Endothelial cell of hepatic sinusoid (primary cell): Measurements from ENCODE around the gene SELENOM.

Experiments used
- in situ Hi-C: cut with HindIII; loops from 2 replicates; pipeline ENCODE4 v1.10.0; 2017; ENCODE audit warnings: low sequenced_read_pairs

The SELENOM gene, protein sequence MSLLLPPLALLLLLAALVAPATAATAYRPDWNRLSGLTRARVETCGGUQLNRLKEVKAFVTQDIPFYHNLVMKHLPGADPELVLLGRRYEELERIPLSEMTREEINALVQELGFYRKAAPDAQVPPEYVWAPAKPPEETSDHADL

DNA sequence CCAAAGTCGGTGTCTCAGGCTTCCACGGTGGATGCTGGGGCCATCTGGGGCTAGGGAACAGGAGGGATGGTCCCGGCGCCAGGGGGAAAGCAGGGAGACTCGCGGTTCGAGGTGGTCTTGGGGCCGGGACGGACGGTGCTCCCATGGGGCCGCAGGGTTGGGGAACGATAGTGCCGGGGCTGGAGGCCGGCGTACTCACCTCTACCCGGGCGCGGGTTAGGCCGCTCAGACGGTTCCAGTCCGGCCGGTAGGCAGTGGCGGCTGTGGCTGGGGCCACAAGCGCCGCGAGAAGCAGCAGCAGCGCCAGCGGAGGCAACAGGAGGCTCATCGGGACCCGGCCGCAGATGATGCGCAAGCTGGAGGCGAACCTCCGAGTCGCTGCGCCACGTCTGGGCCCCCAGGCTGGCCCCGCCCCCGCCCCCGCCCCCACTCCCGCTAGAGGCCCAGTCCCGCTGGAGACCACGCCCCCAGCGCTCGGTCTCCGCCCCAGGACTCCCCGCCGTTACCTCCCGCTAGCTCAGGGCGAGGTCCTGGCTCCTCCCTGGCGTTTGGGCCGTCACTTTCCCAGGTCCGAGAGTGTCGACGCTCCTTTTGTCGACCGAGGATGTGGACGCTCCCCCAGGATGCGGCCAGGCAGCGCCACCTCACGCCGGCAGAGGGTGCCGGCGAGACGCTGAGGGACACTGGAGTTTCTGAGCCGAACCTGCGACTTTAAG lies at the start of gene SELENOM:
Gene SELENOM, minus strand, starts transcription at position 391 of the 716 bp plus-strand sequence. Its CDS starts 63 bp downstream, at position 328.
- in situ Hi-C loops: no loop called here

DNA sequence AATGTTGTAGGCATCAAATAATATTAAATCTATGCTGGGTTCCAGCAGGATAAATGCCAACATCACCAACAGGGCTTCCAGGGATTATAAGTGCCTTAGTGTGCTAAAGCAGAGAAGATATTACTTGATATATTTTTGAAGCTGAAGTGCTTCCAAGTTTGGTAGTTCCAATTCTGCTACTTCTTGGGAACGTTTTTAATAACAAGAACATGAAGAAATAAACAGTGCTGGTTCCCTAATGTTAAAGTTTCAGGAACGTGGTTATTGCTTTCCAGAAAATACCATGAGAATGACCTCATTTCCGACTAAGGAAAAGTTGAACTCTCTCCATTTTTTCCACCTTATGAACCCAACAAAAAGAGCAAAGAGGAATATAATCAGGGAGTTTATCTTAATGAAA lies 48.1 kb upstream of the SELENOM start:
- in situ Hi-C loops: no loop called here

DNA sequence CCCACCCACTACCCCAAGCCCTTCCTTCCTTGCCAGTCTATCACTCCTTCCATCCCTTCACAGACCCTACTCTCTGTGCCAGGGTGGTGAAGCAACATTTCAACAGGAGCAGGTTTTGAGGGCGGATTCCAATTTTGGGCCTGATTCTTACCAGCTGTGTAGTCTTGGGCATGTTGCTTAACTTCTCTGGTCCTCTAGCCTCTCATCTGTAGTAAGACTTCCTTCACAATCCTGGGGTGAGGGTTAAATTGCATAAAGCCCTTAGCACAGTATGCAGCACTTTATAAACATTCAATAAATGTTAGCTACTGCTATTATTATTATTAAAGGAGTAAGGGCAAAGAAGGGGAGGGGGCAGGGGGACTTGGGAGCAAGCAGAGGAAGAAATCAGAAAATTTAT lies 47.6 kb upstream of the SELENOM start:
- in situ Hi-C loops: no loop called here

DNA sequence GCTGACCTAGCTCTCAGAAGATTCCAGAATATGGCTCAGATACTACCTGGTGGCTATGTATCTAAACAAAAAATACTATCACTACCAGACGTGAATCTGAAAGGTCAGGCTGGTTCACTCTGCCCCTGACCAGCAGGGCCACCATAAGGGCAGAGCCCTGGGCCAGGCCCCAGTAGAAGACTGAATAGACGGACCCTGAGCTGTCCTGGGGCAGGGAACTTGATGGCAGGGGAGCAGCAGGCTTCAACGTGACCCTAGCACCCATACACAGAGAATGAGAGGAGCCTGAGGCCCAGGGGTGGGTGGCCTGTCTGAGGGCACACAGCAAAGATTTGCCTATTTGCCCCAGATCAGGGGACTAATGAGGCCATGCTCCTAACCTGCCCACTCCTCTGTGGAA lies 46.0 kb upstream of the SELENOM start:
- in situ Hi-C loops: no loop called here

DNA sequence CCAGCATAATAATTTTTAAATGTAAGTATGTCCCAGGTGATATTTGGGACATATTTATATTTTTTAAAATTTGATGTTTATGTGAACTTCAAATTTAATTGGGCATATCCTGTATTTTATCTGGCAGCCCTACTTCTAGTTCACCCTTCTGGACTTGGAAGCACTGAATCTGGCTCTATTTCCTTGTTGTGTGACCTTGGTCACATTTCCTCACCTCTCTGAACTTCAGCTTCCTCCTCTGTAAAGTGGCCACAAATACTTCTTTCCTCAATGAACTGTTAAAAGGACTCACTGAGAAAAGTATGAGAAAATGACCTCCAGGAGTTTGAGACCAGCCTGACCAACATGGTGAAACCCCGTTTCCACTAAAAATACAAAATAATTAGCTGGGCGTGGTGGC lies 44.5 kb upstream of the SELENOM start:
- in situ Hi-C loops: no loop called here

DNA sequence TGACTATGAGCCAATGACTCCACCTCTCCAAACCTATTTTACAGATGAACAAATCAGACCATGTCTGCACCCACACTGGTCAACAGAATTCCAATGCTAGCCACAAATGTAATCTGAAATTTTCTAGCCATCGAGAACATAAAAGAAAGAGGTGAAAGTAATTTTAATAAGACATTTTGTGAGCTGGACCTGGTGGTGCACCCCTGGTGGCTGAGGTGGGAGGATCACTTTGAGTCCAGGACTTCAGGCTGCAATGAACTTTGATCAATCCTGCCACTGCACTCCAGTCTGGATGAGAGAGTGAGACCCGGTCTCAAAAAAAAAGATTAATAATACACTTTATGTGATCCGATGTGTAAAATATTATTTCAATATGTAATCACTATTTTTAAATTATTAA lies 43.2 kb upstream of the SELENOM start:
- in situ Hi-C loops: no loop called here

DNA sequence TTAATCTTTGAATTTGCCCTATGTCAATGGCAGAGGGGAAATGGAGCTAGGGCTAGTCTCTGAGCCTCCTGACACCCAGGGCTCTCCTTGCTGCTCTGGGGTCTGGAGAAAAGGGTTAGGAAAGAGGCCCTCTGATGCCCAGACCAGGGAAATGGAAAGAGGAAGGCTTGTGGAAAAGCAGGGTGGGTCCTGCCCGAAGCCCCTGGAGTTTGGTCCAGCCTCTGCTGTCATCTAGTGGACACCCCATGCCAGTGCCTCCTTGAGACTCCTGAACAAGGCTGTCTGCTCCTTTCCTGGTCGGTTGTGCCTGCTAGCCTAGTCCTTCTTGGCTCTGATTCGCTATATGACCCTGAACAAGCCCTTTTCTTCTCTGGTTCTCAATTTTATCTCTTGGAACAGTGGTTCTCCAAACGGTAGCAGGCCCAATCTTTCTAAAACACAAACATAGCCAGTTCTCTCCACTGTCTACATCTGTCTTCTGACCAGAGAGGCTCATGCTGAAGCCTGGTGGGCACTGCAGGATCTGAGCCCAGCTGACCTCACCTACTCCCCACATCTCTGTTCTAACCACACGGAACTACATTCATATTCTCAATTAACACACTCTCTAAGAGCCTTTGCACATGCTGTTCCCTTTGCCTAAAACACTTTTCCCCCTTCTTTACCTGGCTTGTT lies 41.7 kb upstream of the SELENOM start:
- in situ Hi-C loops: no loop called here

DNA sequence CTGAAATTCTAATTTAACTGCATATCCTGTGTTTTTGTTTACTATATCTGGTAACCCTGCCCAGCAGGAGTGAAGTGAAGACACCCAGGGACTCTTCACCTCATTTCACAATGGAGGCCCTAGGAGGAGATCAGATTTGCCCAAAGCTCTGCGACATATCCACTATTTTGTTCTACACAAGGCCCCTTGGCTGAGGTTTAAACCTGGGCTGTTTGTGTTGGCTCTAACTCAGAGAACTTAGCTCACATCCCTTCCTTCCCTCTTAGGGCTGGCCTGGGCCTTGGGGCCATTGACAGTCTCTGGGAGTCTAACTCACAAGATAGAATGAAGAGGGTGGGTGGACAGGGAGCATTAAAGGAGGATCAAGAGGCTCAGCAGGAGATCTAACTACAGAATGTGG lies 41.1 kb upstream of the SELENOM start:
- in situ Hi-C loops: no loop called here

DNA sequence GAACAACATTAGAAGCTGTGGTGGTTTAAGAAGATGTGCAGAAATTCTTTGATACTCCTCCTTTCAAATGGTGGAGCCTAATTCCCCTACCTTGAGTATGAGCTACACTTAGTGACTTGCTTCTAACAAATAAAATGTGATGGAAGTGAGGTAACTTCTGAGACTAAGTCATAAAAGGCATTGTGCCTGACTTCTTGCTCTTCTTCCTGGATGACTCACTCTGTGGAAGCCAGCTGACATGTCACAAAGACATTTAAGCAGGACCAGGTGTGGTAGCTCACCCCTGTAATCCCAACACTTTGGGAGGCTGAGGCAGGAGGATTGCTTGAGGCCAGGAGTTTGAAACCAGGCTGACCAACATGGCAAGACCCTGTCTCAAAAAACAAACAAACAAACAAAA lies 36.9 kb upstream of the SELENOM start:
- in situ Hi-C loops: no loop called here

DNA sequence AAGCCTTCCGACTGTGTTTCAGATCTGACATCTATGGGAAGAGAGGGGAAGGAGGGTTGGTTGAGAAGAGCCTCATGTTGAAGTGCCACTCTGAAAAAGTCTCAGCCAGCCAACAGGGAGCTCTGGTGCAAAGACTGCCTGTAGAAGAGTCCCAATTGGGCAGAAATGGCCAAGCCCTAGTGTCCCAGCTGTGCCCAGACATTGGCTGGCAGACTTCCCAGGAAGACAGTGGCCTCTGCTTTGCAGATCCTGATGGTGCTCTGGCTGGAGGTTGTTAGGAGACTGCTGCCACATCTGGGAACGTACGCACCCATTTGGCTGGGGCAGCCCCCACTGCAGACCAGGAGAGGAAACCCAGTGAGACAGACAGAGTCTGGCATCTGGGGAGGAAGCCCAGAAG lies 36.2 kb upstream of the SELENOM start:
- in situ Hi-C loops: no loop called here

DNA sequence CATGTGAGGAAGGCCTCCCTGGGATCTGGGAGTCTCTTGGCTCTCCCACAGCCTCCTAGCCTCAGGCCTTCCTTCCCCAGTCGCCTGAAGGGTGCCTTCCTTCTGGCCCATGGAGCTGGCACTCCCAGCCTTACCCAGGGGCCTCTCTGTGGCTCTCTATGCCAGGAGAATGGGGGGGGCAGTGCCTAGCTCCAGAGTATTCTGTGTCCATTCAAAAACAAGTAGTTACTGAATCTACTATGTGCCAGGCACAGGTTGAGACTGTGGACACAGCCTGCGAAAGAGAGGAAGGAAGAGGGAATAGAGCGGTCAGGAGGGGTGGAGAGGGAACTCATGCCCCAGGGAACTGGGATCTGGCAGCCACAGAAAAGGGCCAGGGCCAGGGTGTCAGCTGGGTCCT lies 35.7 kb upstream of the SELENOM start:
- in situ Hi-C loops: no loop called here

DNA sequence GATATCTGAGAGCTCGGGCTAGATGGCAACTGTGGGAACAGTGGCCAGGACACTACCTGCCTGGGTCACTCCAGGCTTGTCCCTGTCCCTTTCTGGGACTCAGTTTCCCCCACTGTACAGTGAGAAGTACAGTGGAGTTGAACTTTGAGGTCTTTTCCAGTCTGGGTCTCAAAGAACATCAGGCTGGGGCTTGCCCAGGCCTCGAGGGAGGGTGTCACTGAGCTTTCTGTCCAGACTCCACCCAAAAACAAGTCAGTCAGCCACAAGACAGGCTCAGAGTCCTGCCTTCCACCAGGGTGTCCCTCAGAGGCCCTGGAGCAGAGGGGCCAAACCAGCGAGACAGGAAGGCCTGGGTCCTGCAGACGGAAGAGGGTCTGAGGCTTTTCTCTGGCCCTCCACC lies 34.9 kb upstream of the SELENOM start:
- in situ Hi-C loops: no loop called here

DNA sequence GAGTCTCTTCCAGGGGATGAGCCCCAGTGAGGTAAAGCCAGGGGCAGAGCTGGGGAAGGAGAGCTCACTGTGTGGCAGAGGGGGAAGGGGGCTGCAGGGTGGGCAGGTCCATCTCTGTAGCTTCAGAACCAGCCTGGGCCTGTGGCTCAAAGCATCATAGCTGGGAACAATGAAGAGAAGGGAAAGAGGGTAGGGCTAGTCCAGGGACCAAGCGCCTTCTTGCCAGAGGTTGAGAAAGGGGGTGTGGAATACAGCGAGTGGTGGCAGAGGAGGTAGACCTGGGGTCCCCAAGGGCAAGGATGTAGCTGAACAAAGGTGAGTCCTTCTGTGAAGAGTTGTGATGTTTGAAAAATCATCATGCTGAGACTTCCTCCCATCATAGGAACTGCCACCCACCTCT lies 34.2 kb upstream of the SELENOM start:
- in situ Hi-C loops: no loop called here

DNA sequence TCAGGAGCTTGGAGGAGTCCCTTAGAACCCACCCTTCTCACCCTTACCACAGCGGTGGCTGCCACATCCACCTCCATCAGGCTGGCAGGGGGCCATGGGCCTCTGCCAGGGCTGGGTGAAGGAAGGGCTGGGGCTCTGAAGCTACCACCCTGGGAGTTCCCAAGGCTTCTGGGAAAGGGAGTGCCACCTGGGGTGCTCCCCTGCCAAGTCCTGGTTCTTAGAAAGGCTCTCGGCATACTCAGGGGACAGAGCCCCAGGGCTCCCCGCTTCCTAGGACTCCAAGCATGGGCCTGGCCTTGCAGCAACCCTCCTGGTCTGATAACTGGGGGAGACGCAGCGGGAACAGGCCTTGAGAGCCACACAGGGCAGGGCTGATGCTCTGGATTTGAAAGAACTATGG lies 33.4 kb upstream of the SELENOM start:
- in situ Hi-C loops: no loop called here

DNA sequence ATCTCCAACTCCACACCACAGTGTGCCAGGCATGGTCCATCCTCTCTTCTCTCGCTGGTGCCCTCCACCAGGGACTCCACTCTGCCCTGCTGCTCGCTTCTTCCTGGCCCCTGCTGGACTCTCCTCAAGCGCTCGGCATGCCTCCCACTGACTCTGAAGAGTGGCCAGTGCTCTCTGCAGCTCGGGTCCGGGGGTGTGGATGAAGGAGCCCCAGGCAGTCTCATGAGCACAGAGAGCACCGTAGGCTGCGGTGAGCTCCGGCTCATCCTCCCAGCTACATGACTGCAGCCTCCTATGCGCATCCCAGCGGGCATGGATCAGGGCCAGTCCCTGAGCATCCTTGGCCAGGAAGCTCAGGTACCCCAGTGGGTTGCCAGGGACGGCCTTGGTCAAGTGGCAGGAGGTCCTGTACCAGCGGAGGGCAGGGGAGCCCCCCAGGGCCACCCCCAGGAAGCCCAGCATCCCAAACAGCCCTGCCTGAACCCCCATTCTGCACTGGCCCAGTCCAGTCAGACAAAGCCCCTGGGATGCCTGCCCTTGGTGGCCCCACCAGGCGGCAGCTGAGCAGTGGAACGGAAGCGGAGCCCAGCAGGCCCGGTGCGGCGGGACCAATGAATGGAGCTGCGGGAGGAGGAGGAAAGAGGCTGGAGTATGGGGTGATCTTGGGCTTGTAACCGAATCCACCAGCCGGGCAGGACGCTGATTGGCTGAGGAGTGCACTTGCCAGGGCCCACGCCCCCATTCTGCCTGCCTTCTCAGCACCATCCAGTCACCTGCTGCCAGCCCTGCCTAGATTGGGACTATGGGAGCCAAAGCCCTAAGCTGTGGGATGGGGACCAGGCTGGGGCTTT lies 32.7 kb upstream of the SELENOM start, which contains the start of gene PLA2G3:
Gene PLA2G3, minus strand, starts transcription at position 643 of the 851 bp plus-strand sequence. Its CDS starts 154 bp downstream, at position 489.
- in situ Hi-C loops: no loop called here

DNA sequence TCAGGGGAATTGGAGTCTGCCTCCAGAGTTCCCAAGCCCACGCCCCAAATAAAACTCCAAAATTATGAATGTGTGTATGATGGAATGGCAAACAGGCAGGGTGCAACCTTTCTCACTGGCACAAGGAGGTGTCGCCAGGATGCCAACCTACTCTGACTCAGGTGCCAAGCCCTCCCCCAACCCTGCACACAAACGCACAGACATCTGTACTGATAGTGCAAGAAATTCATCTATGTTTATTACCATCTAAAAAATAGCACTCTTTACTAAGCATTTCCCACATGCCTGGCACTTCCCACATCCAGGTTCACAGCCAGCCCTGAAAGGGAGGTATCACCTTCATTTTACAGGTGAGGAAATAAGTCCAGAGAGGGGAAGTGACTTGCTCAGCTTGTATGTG lies 31.7 kb upstream of the SELENOM start:
- in situ Hi-C loops: no loop called here

DNA sequence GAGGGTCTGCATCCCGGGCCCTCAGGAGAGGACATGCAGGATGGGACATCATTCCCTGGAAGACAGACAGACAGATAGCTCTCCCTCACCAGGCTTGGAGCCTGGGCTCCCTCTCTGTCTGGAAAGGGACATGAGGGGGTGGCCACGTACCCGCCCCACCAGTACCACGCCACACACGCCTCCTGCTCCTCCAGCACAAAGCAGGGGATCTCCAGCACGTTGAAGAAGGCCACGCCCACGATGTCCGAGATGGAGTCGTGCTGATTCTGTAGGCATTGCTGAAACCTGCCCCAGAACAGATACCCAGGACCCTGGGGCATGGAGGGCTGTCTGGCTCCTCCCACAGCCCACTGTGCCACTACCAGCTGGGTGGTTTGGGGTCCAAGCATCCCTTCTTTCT lies 30.8 kb upstream of the SELENOM start:
- in situ Hi-C loops: no loop called here

DNA sequence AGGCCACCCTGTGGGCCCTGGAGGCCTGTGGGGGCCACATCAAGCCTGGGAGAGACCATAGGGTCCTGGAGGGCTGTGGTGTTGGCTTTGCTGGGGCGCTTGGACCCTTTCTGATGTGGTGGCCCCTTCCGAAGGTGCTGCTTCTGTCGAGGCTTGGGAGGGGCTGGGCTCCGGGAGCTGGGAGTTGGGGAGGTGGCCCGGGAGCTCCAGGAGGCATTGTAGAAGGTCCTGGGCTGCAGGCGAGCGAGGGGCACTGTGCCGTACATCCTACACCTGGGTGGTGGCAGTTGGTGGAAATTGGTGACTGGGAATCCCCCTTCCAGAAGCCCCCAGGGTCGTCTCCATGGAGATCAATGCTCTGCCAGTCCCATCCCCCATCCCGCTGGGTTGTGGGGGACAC lies 30.4 kb upstream of the SELENOM start:
- in situ Hi-C loops: no loop called here

DNA sequence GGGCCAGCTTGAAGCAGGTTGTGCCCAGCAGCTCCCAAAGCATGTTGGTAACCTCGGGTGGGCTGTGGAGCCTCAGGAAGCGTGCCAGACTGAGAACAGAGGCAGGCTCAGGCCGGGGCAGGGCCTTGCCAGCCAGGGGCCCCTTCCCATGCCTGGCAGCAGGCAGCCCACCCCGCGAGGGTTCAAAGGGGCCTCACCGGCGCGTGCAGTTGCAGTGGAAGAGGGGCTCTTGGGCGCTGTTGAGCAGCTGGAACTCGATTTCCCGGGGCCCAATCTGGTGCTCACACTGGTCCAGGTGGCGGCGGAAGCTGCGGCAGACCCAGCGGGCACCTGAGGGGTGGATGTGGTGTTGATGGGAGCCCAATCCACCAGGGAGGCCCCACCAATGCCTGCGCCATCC lies 29.3 kb upstream of the SELENOM start:
- in situ Hi-C loops: no loop called here

DNA sequence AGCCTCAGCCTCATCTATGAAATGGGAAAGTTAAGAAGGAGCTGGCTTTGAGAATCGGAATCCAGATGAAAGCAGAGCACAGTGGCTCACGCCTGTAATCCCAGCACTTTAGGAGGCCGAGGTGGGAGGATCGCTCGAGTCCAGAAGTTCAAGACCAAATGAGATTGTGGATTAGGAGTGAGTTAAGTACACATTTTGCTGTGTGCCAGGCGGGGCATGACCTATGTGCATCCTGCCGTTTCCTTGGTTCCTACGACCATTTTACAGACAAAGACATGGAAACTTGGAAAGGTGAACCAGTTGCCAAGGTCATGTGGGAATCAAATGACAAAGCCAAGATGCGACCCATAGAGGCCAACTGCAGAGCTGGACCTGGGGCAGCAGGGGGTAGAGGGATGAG lies 28.8 kb upstream of the SELENOM start:
- in situ Hi-C loops: no loop called here

DNA sequence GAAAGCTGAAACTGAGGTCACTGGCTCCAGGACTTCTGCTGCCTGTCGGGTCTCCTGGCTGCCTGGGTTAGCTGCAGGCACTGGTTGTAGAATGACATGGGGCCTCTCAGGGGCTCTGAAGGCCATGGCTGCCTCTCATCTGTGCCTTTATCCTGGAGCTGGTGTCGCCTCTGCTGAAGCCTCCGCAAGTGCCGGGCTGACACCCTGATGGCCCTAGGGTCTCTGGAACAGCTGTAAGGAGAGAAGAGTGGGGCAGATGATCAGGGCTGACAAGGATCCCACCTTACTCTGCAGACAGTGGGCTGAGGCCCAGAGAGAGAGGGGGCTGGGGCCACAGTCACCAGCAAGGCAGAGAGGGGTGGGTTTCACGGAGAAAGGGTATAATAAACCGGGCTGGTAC lies 28.3 kb upstream of the SELENOM start:
- in situ Hi-C loops: no loop called here
